ENCODE data around the gene PCDHA1. TPM values are rescaled to one million over a fixed set of nuclear protein-coding genes. Genes with fewer than 3 reads are reported as not detected.
"Not testable (repeated sequence)": the region's sequence is repeated elsewhere in the genome, so short reads cannot be mapped to it uniquely, and the experiment has no call there.

Gene PCDHA1
- total and polyA plus RNA-seq, 2 of the 13 experiments (the other 11 are each of a cell fraction or from before 2014, with no cell fraction given), result not detected

DNA sequence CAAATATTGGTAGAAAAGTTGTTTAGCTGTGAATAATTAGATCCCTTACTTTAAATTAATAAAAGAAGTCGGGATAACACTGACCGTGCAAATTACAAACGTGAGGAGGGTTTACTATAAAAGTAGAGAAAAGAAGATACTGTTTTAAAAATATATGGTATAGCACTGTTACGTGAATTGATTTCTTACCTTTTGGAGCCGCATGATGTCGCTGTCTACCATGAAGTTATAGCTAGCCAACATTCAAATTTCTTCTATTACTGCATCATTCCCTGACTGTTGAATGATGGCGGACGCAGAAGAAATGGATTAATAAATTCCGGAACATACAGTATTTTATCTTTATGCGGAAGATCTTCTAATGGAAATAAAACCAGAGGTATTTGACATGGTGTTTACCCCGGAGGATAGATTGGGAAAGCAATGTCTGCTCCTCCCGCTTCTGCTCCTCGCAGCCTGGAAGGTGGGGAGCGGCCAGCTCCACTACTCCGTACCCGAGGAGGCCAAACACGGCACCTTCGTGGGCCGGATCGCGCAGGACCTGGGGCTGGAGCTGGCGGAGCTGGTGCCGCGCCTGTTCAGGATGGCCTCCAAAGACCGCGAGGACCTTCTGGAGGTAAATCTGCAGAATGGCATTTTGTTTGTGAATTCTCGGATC lies 41.9 kb downstream of the PCDHA1 start, which contains the start of gene PCDHA6 (continued):
- TF ChIP-seq, protein P1, sequence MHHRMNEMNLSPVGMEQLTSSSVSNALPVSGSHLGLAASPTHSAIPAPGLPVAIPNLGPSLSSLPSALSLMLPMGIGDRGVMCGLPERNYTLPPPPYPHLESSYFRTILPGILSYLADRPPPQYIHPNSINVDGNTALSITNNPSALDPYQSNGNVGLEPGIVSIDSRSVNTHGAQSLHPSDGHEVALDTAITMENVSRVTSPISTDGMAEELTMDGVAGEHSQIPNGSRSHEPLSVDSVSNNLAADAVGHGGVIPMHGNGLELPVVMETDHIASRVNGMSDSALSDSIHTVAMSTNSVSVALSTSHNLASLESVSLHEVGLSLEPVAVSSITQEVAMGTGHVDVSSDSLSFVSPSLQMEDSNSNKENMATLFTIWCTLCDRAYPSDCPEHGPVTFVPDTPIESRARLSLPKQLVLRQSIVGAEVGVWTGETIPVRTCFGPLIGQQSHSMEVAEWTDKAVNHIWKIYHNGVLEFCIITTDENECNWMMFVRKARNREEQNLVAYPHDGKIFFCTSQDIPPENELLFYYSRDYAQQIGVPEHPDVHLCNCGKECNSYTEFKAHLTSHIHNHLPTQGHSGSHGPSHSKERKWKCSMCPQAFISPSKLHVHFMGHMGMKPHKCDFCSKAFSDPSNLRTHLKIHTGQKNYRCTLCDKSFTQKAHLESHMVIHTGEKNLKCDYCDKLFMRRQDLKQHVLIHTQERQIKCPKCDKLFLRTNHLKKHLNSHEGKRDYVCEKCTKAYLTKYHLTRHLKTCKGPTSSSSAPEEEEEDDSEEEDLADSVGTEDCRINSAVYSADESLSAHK (CRISPR knock-in tag; IDR thresholded peaks at IDR 0.05; ENCODE audit: borderline replicate concordance), result no peak
- TF ChIP-seq PHB2 (IDR thresholded peaks at IDR 0.05; ENCODE audit: partially characterized antibody), result no peak

DNA sequence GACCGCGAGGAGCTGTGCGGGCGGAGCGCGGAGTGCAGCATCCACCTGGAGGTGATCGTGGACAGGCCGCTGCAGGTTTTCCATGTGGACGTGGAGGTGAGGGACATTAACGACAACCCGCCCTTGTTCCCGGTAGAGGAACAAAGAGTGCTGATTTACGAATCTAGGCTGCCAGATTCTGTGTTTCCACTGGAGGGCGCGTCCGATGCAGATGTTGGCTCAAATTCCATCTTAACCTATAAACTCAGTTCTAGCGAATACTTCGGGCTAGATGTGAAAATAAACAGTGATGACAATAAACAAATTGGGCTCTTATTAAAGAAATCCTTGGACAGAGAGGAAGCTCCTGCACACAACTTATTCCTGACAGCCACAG lies 42.4 kb downstream of the PCDHA1 start:
- WGBS (ENCODE audit: low lambda C conversion rate), result 55% methylated on average over 17 of the region's 18 CpGs
- no peak for FAIRE-seq
- 0 out of 3 replicates have a peak, but pooled peaks have one; percentile 29 for ATAC-seq

DNA sequence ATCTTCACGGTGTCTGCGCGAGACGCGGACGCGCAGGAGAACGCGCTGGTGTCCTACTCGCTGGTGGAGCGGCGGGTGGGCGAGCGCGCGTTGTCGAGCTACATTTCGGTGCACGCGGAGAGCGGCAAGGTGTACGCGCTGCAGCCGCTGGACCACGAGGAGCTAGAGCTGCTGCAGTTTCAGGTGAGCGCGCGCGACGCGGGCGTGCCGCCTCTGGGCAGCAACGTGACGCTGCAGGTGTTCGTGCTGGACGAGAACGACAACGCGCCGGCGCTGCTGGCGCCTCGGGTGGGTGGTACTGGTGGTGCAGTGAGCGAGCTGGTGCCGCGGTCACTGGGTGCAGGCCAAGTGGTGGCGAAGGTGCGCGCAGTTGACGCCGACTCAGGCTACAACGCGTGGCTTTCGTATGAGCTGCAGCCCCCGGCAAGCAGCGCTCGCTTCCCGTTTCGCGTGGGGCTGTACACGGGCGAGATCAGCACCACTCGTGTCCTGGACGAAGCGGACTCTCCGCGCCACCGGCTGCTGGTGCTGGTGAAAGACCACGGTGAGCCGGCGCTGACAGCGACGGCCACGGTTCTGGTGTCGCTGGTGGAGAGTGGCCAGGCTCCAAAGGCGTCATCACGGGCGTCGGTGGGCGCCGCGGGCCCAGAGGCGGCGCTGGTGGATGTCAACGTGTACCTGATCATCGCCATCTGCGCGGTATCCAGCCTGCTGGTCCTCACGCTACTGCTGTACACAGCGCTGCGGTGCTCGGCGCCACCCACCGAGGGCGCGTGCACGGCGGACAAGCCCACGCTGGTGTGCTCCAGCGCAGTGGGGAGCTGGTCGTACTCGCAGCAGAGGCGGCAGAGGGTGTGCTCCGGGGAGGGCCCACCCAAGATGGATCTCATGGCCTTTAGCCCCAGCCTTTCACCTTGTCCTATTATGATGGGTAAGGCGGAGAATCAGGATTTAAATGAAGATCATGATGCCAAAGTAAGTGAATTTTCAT lies 43.9 kb downstream of the PCDHA1 start:
- POLR2A ChIA-PET; H3K27ac ChIP-seq (ENCODE audit: extremely low read length, insufficient read depth, low read length); DNase-seq (ENCODE audit: low spot score); H3K9me3 ChIP-seq (ENCODE audit: low read length); H3K36me3 ChIP-seq (replicated peaks in 1 of 2; ENCODE audit: control insufficient read depth in 1 of 2, insufficient read depth in 2 of 2, low read length in 2 of 2); H3K4me1 ChIP-seq (ENCODE audit: insufficient read depth, low read length); H3K79me2 ChIP-seq (ENCODE audit: insufficient read depth, low read length); H3K27me3 ChIP-seq (ENCODE audit: control insufficient read depth in 1 of 2, insufficient read depth in 2 of 2, low read length in 2 of 2); H2AFZ ChIP-seq (ENCODE audit: low read length); H3K9ac ChIP-seq (ENCODE audit: insufficient read depth, low read depth, low read length); H3K4me2 ChIP-seq (ENCODE audit: low read depth, low read length); ATAC-seq; H4K20me1 ChIP-seq (ENCODE audit: insufficient read depth, low read length); CTCF ChIA-PET (ENCODE audit: low intra/inter-chr PET ratio, low total read pairs); FAIRE-seq; intact Hi-C loops (cut with micrococcal nuclease; ENCODE audit: unreplicated experiment); in situ Hi-C loops (cut with HindIII; ENCODE audit: extremely low pct_ligation_motif_present, low pct_unique_long_range_greater_than_20kb); BruUV-seq (replicated peaks); H3K4me3 ChIP-seq (replicated peaks in 1 of 3; ENCODE audit: insufficient read depth in 1 of 3, low read depth in 2 of 3, low read length in 3 of 3): not testable (repeated sequence)
- 92% methylated on average over 90 of the region's 106 CpGs for WGBS (ENCODE audit: low lambda C conversion rate)

More for the DNA sequence above, 42.4 kb downstream of the PCDHA1 start:
- BruUV-seq (replicated peaks), result no TSS peak
- no peak overlapping the region for H3K9ac ChIP-seq (ENCODE audit: insufficient read depth, low read depth, low read length)
- no peak for DNase-seq (ENCODE audit: low spot score)
- no peaks in the 10 kb centered on the region for H3K36me3 ChIP-seq (replicated peaks in 1 of 2; ENCODE audit: control insufficient read depth in 1 of 2, insufficient read depth in 2 of 2, low read length in 2 of 2)
- no peaks in the 10 kb centered on the region for H3K4me1 ChIP-seq (ENCODE audit: insufficient read depth, low read length)
- ChIA-PET CTCF (ENCODE audit: low intra/inter-chr PET ratio, low total read pairs) (no interaction called here), POLR2A (no interaction called here)
- no peaks in the 10 kb centered on the region; a peak in 1 of 5 replicates for H3K27me3 ChIP-seq (ENCODE audit: control insufficient read depth in 1 of 2, insufficient read depth in 2 of 2, low read length in 2 of 2)
- H3K9me3 ChIP-seq (ENCODE audit: low read length), result no peaks in the 10 kb centered on the region
- H4K20me1 ChIP-seq (ENCODE audit: insufficient read depth, low read length), result no peaks in the 10 kb centered on the region
- in situ Hi-C loops (cut with HindIII; ENCODE audit: extremely low pct_ligation_motif_present, low pct_unique_long_range_greater_than_20kb), result no loop called here
- TF ChIP-seq, protein P2, sequence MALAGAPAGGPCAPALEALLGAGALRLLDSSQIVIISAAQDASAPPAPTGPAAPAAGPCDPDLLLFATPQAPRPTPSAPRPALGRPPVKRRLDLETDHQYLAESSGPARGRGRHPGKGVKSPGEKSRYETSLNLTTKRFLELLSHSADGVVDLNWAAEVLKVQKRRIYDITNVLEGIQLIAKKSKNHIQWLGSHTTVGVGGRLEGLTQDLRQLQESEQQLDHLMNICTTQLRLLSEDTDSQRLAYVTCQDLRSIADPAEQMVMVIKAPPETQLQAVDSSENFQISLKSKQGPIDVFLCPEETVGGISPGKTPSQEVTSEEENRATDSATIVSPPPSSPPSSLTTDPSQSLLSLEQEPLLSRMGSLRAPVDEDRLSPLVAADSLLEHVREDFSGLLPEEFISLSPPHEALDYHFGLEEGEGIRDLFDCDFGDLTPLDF (CRISPR knock-in tag; IDR thresholded peaks at IDR 0.05), result no peak
- TF ChIP-seq ARNT (IDR thresholded peaks at IDR 0.05) (no peak), ZNF451 (CRISPR knock-in tag; IDR thresholded peaks at IDR 0.05) (no peak), XBP1 (CRISPR knock-in tag; IDR thresholded peaks at IDR 0.05) (no peak), NR2F1 (CRISPR knock-in tag; IDR thresholded peaks at IDR 0.05) (no peak)
- H2AFZ ChIP-seq (ENCODE audit: low read length), result no peak overlapping the region
- H3K79me2 ChIP-seq (ENCODE audit: insufficient read depth, low read length), result no peaks in the 10 kb centered on the region
- no peak overlapping the region for H3K27ac ChIP-seq (ENCODE audit: extremely low read length, insufficient read depth, low read length)
- H3K4me2 ChIP-seq (ENCODE audit: low read depth, low read length), result no peak overlapping the region
- H3K4me3 ChIP-seq (replicated peaks in 1 of 3; ENCODE audit: insufficient read depth in 1 of 3, low read depth in 2 of 3, low read length in 3 of 3), result no peak overlapping the region
- intact Hi-C loops (cut with micrococcal nuclease; ENCODE audit: unreplicated experiment), result no loop called here
